Activated CD8-positive, alpha-beta memory T cell treated with anti-CD3 and anti-CD28 coated beads, Interleukin-2, amount 50 U/mL, for 48 hours (primary cell): ENCODE data around the gene HSD17B14.
"Not testable (repeated sequence)": the region's sequence is repeated elsewhere in the genome, so short reads cannot be mapped to it uniquely, and the experiment has no call there.

Experiments used
- DNase-seq: peaks from one replicate; pipeline ENCODE4 v3.0.0-alpha.2; 2020

HSD17B14 gene

DNA sequence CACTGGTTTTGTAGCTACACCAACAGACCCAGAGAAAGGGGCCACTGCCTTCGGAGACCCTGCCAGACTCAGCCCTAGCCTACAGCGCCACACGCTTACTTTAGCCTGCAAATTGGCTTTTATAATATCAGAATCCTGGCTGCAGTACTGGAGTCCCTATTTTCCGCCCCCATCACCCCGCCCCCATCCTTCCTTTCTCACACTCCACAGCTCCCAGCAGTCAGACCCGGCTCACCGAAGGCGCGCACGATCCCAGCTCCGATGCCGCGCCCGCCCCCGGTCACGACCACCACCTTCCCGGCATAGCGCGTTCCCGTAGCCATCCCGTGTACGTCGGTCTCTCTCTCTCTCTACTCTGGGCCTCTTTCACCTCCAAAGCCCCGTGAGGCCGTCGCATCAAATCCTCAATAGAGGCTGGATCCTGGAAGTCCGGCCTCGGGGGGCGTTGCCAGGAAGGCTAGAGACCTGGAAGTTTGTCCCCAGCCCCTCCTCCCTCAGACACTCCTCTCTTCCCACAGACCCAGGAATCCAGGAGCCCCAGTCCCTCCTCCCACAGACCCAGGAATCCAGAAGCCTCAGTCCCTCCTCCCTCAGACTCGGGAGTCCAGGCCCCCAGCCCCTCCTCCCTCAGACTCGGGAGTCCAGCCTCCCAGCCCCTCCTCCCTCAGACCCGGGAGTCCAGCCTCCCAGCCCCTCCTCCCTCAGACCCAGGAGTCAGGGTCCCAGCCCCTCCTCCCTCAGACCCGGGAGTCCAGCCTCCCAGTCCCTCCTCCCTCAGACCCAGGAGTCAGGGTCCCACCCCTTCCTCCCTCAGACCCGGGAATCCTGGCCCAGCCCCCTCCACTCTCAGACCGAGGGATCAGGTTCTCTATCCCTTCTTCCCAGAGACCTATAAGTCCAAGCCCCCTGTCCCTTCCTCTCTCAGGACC, at the start of gene HSD17B14:
HSD17B14 (minus strand) TSS at position 403 of the 929 bp plus-strand sequence; CDS start at position 323, 80 bp downstream.
- DNase-seq, result peak; percentile 61

DNA sequence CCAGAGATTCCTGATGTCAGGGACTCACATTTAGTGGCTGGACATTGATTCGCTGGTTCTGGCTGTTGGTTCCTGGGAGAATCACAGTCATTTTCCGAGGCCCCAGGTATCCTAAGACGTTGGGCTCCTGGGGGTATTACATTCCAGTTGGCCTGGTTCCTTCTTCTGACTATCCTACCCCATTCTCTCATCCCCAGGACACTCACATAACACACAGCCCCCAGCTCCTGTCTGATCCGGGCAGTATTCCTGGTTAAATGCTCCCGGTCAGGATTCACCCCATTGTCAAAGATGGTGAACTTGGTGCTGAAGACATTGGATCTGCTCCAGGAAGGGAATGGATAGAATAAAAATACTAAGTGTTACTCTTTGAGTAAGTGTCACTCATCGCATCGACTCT, 47.4 kb upstream of the HSD17B14 start:
- no peak for DNase-seq

DNA sequence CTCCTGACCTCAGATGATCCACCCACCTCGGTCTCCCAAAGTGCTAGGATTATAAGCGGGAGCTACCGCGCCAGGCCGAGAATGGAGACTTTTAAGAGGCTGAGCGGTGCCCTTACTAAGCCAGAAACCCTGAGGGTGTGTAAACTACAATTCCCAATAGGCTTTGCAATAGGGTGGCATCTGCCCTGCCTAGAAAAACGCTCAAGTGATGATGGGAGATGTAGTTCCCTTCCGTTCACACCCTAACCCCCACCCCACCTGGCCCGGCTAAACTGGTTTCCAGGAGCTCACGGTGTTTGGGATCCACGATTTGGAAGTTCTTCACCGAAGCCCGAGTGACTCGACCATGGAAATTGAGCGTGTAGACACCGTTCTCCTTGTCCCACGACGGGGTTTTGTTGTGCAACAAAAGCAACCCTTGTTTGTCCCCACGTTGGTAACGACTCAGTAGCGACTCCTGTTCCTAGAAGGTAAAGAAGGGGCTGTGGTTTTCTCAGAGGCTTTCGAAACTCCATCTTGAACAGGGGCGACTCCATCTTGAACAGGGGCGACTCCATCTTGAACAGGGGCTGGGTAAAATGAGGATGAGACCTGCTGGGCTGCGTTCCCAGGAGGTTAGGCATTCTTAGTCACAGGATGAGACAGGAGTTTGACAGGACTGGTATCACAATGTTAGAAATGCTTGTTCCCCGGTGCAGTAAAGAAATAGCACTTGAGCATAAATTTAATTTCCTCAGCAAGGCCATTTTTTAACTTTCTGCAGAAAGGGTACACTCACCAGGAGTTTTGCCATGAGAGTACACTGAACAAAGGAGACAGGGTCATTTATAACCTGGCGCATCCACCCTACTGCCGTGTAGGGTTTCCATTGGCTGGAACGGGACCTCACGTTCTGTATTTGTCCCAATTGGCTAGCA, 45.7 kb upstream of the HSD17B14 start:
- DNase-seq, result no peak

DNA sequence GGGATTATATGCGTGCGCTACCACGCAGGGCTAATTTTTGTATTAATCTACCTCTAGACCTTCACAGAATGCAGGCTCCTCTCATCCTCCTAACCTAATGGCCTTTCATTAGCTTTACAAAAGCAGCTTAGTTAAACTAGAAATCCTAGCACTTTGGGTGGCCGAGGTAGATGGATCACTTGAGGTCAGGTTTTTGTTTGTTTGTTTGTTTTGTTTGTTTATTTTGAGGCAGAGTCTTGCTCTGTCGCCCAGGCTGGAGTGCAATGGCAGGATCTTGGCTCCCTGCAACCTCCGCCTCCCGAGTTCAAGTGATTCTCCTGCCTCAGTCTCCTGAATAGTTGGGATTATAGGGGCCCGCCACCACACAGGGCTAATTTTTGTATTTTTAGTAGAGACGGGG, 43.4 kb upstream of the HSD17B14 start:
- DNase-seq, result not testable (repeated sequence)

DNA sequence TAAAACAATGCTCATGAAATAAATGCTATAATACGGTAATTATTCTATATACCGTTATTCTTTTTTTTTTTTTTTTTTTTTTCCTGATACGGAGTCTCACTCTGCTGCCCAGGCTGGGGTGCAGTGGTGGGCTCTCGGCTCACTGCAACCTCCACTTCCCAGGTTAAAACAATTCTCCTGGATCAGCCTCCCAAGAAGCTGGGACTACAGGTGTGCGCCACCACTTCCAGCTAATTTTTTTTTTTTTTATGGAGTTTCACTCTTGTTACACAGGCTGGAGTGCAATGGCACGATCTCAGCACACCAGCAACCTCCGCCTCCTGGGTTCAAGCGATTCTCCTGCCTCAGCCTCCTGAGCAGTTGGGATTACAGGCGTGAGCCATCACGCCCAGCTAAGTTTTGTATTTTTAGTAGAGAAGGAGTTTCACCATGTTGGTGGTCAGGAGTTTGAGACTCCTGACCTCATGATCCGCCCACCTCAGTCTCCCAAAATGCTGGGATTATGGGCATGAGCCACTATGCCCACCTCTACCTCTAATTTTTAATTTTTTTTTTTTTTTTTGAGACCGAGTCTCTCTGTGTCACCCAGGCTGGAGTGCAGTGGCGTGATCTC, 42.8 kb upstream of the HSD17B14 start:
- no peak for DNase-seq

DNA sequence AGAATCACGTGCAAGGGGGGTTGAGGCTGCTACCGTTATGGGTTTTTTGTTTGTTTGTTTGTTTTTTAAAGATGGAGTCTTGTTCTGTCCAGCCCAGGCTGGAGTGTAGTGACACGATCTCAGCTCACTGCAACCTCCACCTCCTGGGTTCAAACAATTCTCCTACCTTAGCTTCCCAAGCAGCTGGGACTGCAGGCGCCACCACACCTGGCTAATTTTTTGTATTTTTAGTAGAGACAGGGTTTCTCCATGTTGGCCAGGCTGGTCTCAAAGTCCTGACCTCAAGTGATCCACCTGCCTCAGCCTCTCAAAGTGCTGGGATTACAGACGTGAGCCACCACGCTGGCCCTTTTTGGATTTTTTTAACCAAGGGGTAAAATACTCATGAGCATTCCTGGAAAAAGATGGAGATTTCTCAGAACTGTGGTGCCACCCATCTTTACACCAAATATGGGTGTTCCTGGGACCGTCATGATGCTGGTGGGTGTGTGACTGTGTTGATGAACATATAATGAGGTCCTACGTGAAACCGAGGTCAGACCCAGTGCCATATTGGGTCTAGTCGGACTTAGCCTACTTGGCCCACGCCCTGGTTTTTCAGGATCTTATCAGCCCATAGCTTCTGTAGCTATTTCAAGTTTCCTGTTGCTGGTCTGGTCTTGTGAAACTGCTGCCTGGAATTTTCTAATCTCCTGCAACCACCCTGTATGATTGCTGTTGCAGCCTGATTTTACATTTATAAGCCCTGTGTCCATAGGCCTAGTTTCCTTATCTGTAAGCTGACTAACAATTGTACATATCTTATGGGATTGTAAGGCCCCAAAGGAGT, 42.1 kb upstream of the HSD17B14 start:
- no peak for DNase-seq

DNA sequence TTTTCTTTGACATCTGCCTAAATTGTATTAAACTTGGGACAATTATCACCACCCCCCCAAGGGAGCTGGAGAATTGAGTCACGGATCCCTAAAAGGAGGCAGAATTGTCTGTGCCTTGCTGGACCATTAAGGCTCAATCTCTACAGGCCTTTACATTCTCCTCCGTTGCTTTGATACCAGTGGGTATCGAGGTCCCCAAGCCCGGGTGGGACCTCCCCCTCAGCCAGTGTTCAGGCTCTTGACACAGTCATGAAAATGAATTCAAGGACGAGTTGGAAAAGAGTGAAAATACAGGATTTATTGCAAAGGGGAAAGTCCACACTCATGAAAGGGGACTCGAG, 41.5 kb upstream of the HSD17B14 start:
- DNase-seq, result no peak

DNA sequence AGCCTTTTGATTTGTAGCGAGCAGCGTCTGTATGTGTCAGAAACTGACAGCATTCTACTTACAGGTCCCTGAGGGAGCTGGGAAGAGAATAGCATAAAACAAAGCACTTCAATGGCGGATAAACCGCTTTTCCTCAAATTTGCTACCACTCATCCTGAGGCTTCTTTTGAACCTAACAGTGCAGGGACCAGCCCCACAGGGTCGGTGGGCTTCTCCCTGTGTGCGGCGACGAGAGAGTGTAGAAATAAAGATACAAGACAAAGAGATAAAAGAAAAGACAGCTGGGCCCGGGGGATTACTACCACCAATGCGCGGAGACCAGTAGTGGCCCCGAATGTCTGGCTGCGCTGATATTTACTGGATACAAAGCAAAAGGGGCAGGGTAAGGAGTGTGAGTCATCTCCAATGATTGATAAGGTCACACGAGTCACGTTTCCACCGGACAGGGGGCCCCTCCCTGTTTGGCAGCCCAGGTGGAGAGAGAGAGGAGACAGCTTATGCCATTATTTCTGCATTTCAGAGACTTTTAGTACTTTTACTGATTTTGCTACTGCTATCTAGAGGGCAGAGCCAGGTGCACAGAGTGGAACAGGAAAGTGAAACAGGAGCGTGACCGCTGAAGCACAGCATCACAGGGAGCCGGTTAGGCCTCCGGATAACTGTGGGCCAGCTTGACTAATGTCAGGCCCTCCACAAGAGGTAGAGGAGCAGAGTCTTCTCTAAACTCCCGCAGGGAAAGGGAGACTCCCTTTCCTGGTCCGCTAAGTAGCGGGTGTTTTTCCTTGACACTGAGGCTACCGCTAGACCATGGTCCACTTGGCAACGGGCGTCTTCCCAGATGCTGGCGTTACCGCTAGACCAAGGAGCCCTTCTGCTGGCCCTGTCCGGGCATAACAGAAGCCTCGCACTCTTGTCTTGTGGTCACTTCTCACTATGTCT, 40.0 kb upstream of the HSD17B14 start:
- peak; percentile 67 for DNase-seq

DNA sequence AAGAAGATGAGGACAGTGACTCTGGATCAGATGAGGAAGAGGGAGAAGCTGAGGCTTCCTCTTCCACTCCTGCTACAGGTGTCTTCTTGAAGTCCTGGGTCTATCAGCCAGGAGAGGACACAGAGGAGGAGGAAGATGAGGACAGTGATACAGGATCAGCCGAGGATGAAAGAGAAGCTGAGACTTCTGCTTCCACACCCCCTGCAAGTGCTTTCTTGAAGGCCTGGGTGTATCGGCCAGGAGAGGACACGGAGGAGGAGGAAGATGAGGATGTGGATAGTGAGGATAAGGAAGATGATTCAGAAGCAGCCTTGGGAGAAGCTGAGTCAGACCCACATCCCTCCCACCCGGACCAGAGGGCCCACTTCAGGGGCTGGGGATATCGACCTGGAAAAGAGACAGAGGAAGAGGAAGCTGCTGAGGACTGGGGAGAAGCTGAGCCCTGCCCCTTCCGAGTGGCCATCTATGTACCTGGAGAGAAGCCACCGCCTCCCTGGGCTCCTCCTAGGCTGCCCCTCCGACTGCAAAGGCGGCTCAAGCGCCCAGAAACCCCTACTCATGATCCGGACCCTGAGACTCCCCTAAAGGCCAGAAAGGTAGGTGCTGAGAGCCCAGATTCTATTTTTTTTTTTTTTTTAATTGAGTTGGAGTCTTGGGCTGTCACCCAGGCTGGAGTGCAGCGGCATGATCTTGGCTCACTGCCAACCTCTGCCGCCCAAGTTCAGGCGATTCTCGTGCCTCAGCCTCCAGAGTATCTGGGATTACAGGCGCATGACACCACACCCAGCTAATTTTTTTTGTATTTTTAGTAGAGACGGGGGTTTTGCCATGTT, 38.2 kb upstream of the HSD17B14 start:
- peak; percentile 63 for DNase-seq

DNA sequence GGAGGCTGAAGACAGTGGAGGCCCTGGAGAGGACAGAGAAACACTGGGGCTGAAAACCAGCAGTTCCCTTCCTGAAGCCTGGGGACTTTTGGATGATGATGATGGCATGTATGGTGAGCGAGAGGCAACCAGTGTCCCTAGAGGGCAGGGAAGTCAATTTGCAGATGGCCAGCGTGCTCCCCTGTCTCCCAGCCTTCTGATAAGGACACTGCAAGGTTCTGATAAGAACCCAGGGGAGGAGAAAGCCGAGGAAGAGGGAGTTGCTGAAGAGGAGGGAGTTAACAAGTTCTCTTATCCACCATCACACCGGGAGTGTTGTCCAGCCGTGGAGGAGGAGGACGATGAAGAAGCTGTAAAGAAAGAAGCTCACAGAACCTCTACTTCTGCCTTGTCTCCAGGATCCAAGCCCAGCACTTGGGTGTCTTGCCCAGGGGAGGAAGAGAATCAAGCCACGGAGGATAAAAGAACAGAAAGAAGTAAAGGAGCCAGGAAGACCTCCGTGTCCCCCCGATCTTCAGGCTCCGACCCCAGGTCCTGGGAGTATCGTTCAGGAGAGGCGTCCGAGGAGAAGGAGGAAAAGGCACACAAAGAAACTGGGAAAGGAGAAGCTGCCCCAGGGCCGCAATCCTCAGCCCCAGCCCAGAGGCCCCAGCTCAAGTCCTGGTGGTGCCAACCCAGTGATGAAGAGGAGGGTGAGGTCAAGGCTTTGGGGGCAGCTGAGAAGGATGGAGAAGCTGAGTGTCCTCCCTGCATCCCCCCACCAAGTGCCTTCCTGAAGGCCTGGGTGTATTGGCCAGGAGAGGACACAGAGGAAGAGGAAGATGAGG, 37.4 kb upstream of the HSD17B14 start:
- DNase-seq, result peak; percentile 63

DNA sequence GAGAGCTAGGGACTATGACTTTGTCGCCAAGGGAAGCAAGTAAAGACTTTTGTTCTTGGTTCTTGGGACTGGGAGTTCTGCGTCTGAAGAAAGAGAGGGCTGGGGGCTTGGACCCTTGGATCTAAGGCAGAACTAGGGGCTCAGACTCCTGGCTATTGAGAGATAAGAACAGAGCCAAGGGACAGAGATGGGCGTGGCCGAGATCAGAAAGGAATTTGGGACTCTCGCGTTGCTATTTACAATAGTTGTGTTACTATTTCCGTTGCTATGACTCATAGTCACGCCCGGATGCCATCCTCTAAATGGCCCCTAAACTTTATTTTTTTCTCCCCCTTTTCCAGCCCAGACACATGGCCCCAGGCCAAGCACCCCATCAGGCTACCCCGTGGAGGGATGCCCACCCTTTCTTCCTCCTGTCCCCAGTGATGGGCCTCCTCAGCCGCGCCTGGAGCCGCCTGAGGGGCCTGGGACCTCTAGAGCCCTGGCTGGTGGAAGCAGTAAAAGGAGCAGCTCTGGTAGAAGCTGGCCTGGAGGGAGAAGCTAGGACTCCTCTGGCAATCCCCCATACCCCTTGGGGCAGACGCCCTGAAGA, 36.7 kb upstream of the HSD17B14 start:
- DNase-seq, result peak; percentile 81

DNA sequence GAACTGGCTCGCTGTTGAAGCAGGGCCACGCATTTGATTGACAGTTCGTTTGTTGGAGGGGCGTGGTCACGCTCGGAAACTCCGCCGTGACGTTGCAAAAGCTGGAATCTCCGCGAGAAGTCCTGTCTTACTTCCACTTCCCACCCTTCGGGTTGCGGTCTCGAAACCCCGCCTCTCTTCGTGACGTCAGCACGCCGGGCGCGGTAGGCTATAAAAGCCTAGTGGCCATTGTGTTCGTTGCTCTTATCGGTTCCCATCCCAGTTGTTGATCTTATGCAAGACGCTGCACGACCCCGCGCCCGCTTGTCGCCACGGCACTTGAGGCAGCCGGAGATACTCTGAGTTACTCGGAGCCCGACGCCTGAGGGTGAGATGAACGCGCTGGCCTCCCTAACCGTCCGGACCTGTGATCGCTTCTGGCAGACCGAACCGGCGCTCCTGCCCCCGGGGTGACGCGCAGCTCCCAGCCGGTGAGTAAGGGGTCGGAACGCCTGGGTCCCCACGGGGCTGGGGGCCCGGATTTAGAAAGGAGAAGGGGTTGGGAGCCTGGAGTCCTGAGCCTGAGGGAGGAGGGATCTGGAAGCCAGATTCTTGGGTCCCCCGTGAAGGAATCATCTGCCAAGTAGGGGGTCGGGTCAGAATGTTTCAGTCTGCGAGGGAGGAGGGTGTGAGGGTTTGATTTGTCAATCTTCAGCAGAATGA, 36.0 kb upstream of the HSD17B14 start, which contains the start of gene PPP1R15A:
PPP1R15A (plus strand) TSS at position 240 of the 702 bp plus-strand sequence. CDS start 813 bp downstream, outside the sequence.
- peak; percentile 100 for DNase-seq

DNA sequence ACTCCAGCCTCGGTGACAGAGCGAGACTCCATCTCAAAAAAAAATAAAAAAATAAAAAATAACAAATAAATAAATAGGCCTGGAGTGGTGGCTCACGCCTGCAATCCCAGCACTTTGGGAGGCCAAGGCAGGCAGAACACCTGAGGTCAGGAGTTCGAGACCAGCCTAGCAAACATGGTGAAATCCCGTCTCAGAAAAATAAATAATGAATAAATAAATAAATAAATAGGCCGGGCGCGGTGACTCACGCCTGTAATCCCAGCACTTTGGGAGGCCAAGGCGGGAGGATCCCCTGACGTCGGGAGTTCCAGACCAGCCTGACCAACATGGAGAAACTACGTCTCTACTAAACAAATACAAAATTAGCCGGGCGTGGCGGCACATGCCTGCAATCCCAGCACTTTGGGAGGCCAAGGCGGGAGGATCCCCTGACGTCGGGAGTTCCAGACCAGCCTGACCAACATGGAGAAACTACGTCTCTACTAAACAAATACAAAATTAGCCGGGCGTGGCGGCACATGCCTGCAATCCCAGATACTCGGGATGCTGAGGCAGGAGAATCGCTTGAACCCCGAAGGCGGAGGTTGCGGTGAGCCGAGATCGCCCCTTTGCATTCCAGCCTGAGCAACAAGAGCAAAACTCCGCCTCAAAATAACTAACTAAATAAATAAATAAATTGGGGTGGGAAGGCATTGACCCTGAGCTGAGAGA, 35.3 kb upstream of the HSD17B14 start:
- DNase-seq, result not testable (repeated sequence)

DNA sequence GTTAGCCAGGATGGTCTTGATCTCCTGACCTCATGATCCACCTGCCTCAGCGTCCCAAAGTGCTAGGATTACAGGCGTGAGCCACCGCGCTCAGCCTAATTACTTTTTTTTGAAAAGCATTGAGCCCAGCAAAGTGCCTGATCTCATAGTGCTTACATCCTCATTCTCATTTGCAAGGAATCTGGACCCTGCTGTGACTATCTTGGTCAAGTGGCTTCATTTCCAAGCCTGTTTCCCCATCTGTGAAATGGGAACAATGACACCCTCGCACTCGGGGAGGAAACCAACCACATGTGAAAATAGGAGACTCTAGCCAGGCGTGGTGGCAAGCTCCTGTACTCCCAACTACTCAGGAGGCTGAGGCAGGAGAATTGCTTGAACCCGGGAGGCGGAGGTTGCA, 33.8 kb upstream of the HSD17B14 start:
- no peak for DNase-seq

DNA sequence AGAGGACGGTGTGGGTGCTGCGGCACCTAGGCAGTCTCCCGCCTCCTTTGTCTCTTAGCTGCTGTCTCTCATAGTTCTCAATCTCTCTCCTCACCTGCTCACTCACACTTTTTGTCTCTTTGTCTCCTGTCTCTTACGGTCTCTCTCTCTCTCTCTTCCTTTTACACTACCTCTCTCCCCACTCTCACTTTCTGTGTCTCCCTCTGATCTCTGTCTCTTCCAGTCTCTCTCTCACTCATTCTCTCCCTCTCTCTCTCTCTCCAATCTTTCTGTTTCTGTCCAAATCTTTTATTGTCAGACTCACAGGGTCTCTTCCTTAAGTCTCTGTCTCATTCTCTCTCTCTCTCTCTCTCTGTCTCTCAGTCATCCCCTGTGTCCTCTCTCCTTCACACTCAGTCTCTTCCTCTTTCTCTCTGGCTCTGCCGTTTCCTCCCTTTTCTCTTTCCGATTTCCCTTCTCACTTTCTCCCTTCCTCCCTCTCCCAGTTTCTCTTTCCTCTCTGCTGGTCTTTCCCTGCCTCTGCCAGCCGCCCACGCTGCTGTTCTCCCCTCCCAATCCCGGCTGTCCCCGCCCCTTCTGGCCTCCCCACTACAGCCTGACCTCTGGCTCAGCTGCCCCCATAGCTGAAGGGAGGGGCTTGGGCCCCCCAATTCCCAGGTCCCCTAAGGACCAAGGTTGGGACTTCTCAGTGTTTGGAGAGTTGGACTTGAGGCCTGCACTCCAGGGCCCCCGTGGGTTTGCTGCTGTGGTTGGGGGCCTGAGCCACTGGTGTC, 32.0 kb upstream of the HSD17B14 start, which contains the start of gene PLEKHA4:
PLEKHA4 (minus strand) TSS at position 504 of the 773 bp plus-strand sequence. CDS start 997 bp downstream, outside the sequence.
- no peak for DNase-seq

DNA sequence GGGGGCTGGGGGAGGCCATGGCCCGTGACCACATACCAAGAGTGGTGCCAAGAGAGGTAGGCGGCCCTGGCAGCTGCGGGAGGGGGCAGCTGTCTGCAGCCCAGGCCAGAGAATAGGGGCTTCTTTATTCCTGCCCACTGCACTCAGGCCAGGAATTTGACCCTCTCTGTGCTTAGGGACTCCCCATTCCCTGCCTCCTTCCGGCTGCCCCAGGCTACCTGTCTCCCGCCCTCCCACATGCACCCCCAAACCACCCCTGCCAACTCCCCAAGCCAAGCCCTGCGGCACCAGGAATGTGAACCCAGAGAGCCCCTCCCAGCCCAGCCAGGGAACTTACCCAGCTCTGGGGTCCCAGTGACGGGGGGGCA, 31.4 kb upstream of the HSD17B14 start:
- DNase-seq, result no peak
